ENCODE data around the gene IDH3B.

- no peak for TF ChIP-seq CTCF (conservative IDR thresholded peaks at IDR 0.05; ENCODE audit: low read length)
- TF ChIP-seq EZH2phosphoT487 (IDR thresholded peaks at IDR 0.05; ENCODE audit: borderline replicate concordance) = no peak
Observed at GRCh38 chr20:2690213-2690612, 26.2 kb upstream of the IDH3B start.

All from Loucy (cell line).